Occipital lobe (tissue), 2 donors: ENCODE data around the gene GNL1. TPM values are rescaled to one million over a fixed set of nuclear protein-coding genes. Genes with fewer than 3 reads are reported as not detected.
A peak's percentile ranks its signal among the peaks of the same experiment; 100 is the strongest.

Source experiments
- DNase-seq: peaks from one replicate; lab custom pipeline; 2025; lab: John Stamatoyannopoulos, UW
- total RNA-seq: library from RNA; depleted of rRNA; stranded (reverse); fragments of >200 nt; gene quantifications from one replicate; pipeline ENCODE4 v1.2.3, GENCODE V29; 2014

The GNL1 gene, protein sequence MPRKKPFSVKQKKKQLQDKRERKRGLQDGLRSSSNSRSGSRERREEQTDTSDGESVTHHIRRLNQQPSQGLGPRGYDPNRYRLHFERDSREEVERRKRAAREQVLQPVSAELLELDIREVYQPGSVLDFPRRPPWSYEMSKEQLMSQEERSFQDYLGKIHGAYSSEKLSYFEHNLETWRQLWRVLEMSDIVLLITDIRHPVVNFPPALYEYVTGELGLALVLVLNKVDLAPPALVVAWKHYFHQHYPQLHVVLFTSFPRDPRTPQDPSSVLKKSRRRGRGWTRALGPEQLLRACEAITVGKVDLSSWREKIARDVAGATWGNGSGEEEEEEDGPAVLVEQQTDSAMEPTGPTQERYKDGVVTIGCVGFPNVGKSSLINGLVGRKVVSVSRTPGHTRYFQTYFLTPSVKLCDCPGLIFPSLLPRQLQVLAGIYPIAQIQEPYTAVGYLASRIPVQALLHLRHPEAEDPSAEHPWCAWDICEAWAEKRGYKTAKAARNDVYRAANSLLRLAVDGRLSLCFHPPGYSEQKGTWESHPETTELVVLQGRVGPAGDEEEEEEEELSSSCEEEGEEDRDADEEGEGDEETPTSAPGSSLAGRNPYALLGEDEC
- total RNA-seq = 38.1 TPM

DNA sequence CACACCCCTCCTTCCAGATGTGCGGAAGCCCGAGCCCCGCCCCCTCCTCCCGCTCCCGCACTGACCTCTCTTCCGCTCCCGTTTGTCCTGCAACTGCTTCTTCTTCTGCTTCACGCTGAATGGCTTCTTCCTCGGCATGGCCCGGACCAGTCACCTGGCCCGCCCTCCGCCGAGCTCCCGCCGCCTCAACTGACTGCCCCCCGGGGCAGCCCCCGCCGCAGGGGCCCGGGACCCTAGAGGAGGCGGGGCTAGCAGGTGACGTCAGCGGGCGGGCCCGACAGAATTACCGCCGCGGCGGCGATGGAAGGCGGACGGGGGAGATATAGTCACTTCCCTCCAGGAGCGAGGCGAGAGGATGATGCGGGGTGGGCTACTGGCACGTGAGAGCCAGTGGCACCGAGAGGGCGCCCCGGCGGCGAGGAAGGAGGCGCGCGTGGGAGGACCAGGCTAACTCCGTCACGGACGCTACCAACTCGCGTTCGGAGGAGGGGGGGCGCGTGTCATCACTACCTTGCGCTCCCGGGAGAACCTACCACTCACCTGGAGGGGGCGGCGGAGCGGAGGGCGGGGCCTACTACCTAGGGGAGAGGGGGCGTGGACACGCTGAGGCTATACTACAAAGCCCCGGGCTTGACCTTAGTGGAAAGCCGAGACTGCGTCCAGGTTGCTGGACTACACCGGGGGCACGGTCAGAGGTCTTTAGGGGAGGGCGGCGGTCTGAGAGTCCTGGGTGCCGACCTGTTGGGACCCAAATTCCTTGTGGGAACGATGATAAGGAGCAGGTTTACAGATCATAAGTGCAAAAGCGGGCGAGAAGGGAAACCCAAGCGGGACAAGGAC, at the start of gene GNL1:
Gene GNL1, minus strand, starts transcription at position 424 of the 840 bp plus-strand sequence. Its CDS starts 286 bp downstream, at position 138.
- peak; percentile 84 for DNase-seq

DNA sequence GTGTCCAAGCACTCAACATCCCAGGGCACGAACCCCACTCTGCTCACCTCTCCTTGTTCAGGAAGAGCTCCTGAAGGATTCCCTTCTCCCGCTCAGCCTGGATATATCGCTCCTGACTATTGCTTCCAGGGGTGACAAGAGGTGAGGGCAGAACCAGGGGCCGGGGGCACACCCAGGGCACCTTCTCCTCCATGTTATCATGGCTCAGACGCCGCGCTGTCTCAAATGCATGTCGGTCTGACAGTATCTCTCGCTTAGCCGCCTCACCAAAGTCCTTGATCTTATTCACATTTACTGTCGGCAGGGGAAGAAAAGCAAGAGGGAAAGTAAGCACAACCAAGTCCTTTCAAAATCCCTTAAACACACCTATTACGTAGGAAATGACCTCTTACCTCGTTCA, 47.7 kb upstream of the GNL1 start:
- no peak for DNase-seq

DNA sequence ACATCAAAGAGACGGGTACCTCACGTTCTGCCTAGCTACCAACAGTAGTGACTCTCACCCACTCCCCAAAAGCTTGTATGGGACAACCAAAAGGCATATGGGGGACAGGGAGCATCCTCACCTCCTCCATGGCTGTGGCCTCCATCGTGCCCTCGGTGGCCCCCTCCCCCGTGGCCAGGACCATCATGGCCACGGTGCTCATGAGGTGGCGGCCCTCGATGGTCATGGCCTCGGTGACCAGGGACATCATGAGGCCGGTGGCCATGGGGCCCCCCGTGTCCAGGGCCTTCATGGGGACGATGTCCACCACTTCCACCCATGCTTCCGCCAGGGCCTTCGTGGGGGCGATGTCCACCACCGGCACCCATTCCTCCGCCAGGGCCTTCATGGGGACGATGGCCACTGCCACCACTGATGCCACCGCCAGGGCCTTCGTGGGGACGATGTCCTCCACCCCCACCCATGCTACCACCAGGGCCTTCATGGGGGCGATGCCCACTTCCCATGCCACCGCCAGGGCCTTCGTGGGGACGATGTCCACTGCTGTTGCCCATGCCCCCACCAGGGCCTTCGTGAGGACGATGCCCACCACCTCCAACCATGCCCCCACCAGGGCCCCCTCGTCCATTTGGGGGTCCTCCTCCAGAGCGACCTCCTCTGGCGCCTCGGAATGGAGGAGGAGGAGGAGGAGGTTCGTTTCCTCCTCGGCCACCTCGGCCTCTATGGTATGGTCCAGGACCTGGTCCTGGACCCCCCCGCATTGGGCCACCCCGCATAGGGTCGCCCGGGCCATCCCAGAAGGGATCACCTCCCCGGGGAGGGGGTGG, 45.7 kb upstream of the GNL1 start:
- no peak for DNase-seq

DNA sequence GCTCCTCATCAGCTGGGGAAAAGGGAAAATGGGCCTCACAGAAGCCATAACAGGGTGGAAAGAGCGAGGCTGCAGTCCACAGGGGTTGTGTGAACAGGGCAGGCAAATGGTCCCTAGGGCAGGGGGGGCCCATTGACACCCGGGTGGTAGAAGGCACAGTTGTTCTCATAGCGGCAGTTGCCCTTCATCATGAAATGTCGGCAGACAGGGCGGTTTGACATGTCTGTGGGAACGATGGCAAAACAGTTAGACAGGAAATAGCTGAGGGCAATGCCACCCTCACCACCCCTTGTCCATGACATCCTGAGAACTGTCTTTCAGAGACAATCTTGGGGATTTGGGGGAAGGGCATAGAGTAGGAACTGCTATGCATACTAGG, 45.1 kb upstream of the GNL1 start:
- DNase-seq = no peak

DNA sequence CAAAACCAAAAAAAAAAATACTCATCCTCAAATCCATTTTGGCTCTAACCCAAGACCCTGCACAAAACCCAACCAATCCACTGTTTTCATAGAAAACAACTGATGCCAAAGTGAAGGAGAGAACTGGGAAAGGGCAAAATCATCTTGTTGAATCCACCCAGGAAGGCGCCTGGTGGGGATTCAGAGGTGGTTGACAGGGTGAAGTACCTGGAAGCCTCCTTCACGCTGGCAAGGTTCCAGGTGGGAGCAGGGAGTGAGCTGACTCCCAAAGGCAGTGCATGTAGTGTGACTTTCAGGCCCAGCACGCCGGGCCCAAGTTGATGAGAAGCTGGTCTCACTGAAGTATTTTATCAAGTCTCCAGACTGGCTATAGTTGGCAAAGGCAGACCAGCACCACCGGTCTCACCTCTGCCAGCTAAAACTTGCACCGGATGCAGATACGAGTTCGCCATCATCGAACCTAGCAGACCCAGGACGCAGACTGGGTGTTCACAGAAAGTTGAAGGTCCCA, 44.2 kb upstream of the GNL1 start:
- no peak for DNase-seq

DNA sequence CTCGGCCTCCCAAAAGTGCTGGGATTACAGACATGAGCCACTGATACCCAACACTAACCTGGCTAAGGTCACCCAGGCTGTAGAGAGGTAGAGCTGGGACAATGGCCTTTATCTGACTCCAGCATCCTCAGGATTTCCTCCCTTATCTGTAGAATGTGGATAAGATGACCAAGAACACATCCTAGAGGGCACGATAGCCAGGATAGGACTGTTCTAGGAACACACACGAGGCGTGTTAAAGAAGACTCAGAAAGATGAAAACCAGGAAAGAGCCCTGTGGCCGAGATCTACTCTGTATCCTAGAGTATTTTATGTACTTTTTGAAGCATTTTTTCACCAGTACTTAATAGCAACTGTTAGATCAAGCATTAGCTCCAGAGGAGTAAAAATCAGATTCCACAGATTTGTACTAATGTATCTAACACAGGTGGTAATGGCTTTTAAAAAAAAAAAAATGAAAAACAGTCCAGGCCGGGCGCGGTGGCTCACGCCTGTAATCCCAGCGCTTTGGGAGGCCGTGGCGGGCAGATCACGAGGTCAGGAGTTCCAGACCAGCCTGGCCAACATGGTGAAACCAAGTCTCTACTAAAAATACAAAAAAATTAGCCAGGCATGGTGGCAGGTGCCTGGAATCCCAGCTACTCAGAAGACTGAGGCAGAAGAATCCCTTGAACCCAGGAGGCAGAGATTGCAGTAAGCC, 43.5 kb upstream of the GNL1 start:
- no peak for DNase-seq

DNA sequence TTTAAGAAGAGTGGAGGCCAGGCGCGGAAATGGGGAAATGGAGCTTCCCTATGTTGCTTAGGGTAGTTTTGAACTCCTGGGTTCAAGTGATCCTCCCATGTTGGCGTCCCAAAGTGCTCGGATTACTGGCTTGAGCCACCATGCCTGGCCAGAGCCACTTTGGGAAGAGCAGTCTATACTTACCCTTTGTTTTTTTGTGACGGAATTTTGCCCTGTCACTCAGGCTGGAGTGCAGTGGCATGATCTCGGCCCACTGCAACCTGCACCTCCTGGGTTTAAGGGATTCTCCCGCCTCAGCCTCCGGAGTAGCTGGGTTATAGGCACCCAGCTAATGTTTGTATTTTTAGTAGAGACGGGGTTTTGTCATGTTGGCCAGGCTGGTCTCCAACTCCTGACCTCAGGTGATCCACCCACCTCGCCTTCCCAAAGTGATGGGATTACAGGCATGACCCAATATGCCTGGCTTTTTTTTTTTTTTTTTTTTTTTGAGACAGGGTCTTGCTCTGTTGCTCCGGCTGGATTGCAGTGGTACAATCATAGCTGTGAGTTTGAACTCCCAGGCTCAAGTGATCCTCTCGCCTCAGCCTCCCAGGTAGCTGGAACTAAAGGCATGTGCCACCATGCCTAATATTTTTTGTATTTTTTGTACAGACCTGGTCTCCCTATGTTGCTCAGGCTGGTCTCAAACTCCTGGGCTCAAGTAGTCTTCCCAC, 42.8 kb upstream of the GNL1 start:
- no peak for DNase-seq

DNA sequence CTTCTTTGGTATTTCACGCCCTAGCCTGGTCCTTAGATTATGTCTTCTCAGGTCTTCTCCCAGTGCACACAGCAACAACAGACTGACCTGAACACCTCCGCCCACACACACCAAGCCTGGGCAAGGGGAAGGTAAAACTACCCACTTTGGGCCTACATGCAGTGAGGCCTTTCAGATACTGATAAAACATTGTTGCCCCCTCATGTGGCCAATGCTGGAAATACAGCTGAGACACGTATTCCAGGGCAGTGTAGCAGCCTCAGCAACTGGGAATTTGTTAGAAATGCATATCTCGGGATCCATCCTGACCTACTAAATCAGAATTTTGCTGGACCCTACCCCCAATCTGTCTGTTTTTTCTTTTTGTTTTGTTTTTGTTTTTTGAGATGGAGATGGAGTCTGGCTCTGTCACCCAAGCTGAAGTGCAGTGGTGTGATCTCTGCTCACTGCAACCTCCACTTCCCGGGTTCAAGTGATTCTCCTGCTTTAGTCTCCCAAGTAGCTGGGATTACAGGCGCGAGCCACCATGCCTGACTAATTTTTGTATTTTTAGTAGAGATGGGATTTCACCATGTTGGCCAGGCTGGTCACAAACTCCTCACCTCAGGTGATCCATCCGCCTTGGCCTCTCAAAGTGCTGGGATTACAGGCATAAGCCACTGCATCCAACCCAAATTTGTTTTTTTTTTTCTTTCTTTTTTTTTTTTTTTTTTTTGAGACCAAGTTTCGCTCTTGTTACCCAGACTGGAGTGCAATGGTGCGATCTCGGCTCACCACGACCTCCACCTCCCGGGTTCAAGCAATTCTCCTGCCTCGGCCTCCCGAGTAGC, 41.2 kb upstream of the GNL1 start:
- peak; percentile 24 for DNase-seq

DNA sequence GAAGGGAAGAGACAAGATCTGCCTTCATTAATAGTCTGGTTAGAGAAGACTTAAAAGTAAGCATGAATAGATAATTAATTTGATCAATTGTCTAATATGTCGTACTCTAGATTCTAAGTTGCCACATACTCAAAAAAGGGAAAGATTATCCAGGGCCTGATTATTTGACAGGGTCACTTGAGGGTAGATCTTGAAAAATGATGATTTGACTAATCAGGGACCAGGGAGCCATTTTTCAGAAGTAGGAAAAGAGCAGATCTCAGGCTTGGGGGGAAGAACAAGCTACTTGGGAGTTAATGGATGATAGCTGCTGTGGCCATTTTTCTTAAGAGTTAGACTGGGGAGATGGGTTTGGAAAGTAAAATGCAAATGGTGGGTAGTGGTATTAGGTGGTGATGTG, 36.0 kb upstream of the GNL1 start:
- DNase-seq = no peak

DNA sequence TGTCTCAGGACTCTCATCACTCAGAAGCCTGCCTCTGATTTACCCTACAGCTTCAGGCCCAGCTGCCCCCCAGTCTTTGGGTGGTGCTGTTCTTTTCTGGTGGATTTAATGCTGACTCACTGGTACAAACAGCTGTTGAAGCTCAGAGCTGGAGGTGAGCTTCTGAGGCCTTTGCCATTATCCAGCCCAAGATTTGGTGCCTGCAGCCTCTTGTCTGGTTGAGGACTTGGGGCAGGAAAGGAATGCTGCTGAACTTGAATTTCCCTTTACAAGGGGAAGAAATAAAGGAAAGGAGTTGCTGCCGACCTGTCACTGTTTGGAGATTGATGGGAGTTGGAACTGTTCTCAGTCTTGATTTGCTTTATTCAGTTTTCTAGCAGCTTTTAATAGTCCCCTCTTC, 34.7 kb upstream of the GNL1 start:
- no peak for DNase-seq

DNA sequence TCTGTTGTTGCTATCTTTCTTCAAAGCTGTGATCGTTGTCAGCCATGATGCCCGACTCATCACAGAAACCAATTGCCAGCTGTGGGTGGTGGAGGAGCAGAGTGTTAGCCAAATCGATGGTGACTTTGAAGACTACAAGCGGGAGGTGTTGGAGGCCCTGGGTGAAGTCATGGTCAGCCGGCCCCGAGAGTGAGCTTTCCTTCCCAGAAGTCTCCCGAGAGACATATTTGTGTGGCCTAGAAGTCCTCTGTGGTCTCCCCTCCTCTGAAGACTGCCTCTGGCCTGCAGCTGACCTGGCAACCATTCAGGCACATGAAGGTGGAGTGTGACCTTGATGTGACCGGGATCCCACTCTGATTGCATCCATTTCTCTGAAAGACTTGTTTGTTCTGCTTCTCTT, 34.2 kb upstream of the GNL1 start:
- no peak for DNase-seq

DNA sequence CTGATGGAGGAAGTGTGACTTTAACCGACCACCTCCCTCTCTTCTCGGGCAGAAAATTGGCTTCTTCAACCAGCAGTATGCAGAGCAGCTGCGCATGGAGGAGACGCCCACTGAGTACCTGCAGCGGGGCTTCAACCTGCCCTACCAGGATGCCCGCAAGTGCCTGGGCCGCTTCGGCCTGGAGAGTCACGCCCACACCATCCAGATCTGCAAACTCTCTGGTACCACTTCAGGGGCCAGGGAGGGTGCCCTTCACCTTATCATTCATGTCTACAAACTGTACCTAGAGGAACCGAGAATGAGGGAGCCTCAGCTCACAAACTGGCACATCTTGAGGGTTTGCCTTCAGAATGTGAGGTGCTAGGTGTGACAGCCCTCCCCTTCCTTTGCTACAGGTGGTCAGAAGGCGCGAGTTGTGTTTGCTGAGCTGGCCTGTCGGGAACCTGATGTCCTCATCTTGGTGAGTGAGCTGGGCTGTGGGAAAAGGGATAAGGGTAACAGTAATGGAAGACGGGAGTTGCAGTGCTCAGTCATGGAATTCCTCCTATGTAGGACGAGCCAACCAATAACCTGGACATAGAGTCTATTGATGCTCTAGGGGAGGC, 33.6 kb upstream of the GNL1 start:
- DNase-seq = no peak

DNA sequence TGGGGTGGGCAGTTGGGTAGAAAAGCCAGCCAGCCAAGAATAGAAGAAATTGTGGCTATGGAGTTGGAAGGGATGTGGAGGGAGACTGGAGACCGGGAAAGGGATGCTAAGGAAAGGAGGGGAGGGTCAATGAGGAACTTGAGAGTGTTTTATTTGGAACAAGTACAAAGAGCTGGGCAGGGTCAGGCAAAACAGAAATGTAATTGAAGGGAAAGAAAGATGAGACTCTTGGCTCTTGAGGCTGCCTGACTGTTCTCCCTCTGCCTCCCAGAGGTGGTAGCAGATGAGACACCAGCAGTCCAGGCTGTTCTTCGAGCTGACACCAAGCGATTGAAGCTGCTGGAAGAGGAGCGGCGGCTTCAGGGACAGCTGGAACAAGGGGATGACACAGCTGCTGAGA, 27.6 kb upstream of the GNL1 start:
- no peak for DNase-seq

DNA sequence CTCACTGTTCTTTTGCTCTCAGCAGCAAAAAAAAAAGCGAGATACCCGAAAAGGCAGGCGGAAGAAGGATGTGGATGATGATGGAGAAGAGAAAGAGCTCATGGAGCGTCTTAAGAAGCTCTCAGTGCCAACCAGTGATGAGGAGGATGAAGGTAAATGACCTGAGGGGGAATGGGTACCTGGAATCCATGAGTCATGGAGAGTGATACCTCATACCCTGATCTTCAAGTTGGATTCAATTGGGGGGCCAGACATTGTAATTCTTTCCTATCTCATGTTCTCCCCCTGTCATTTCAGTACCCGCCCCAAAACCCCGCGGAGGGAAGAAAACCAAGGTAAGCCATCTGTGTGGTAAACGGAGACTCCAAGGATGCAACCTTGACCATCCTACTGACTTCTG, 21.8 kb upstream of the GNL1 start:
- DNase-seq = no peak

DNA sequence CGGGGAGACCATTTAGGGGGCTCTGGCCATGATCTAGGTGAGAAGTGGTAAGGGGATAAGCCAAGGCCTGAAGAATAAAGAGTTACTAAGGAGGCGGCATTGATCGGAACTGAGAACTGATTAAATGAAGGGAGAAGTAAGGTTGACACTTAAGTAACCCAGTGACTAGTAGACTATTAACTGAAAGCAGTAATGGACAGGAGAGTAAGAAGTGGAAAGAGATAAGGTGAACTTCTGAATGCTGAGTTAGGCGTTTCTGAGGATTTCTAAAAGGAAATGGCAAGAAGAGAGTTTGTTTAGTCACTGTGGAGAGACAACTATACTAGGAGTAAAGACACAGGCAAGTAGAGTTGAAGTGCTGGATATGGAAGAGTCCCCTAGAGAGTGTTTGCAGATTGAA, 16.8 kb upstream of the GNL1 start:
- DNase-seq = no peak

DNA sequence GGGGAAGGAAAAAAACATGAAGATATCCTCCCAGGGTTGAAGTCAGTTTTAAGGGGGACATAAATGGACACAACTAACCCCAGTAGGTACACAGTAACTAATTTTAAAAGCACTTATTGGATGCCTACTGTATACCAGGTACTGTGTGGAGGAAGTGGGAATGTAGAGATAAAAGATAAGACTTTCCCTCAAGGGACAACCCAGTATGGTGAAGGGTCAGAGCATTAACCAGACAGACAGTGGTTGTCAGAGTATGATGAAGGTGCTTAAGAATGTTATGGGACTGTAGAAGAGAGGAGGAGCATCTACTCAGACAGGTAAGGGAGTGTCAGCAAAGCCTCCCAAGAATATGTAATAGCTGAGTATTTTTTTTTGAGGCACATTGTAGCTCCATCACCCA, 15.9 kb upstream of the GNL1 start:
- no peak for DNase-seq

DNA sequence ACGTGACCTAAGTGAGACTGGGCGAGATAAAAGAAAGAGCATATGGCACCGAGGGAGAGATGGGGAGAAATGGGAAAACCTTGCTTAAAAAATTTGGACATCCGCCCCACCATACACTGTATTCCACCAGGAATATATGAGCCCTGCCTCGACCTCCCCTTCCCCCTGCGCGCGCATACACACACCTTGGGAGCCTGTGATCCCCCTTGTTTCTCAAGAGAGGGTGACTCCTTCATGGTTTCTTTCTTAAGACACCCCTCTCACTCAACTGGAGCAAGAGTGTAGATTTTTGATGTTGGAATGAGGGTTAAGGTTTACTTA, 15.4 kb upstream of the GNL1 start:
- DNase-seq = no peak

DNA sequence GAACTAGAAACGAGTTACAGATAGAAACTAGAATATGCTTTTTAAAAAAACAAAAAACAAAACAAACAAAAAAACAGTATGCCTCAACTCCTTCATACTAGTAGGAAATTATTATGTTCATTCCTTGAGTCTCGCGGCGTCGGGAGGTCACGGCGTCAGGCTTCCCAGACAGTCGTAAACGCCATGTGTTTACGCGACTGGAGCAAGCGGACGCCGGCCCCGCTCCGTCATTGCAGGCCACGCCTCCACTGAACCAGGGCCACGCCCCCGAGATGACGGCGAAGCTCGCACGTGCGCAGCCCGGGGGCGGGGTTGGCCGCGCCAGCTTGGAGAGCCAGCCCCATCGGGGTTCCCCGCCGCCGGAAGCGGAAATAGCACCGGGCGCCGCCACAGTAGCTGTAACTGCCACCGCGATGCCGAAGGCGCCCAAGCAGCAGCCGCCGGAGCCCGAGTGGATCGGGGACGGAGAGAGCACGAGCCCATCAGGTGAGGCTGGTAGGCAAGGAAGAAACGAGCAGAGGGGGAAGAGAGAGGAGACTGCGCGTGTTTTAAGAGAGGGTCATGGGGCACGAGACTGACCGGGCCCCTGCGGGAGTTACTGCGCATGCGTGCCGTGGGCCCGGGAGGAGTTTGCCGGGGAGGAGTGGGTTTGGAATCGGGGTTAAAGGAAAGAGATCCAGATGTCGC, 14.9 kb upstream of the GNL1 start, which contains the start of gene ABCF1:
Gene ABCF1, plus strand, starts transcription at position 368 of the 687 bp plus-strand sequence. Its CDS starts 46 bp downstream, at position 414.
- peak; percentile 98 for DNase-seq
